BLaER1 (cell line): ENCODE data around the gene GRPEL1.
A peak's percentile ranks its signal among the peaks of the same experiment; 100 is the strongest.

Source experiments
- H3K27ac ChIP-seq: shearing (Covaris generic); formaldehyde crosslinking; 2 replicates; pipeline ENCODE4 v1.8.1; 2022
- H3K27me3 ChIP-seq: shearing (Covaris generic); formaldehyde crosslinking; 2 replicates; pipeline ENCODE4 v1.8.1; 2022
- H3K36me3 ChIP-seq: shearing (Covaris generic); formaldehyde crosslinking; 2 replicates; pipeline ENCODE4 v1.8.1; 2022
- H3K4me1 ChIP-seq: shearing (Covaris generic); formaldehyde crosslinking; 2 replicates; pipeline ENCODE4 v1.8.1; 2022
- H3K4me2 ChIP-seq: shearing (Covaris generic); formaldehyde crosslinking; 2 replicates; pipeline ENCODE4 v1.8.1; 2022
- H3K4me3 ChIP-seq: shearing (Covaris generic); formaldehyde crosslinking; 2 replicates; pipeline ENCODE4 v1.8.1; 2022
- H3K9ac ChIP-seq: shearing (Covaris generic); formaldehyde crosslinking; 2 replicates; pipeline ENCODE4 v1.8.1; 2022
- H3K9me3 ChIP-seq: shearing (Covaris generic); formaldehyde crosslinking; 2 replicates; pipeline ENCODE4 v1.8.1; 2022
- H4K20me1 ChIP-seq: shearing (Covaris generic); formaldehyde crosslinking; 2 replicates; pipeline ENCODE4 v1.8.1; 2022
- Cebpa-rat ChIP-seq: shearing (Covaris generic); IDR thresholded peaks from 2 replicates; pipeline ENCODE4 v1.8.1; 2022

The GRPEL1 gene

DNA sequence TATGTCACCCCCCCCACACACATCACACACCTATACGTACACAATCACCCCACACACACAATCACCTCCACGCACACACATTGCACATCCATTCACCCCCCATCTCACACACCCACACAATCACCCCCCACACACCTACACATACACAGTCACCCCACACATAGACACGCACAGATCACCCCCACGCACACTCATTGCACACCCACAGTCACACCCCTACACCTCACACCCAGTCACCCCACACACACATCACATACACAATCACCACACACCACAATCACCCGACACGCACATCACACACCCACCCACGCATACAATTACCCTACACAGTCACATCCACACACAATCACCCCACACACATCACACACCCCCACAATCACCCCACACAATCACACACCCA is 40.6 kb downstream of the GRPEL1 start:
- Histone ChIP-seq H3K4me2 (no peak overlapping the region), H3K27me3 (no peaks in the 10 kb centered on the region), H3K9me3 (no peaks in the 10 kb centered on the region), H3K4me3 (no peak overlapping the region), H3K36me3 (peaks cover 95% of the 10 kb centered on the region), H3K9ac (no peak overlapping the region), H3K27ac (no peak overlapping the region), H3K4me1 (peaks cover 62% of the 10 kb centered on the region), H4K20me1 (peaks cover 95% of the 10 kb centered on the region)
- no peak for TF ChIP-seq Cebpa-rat

DNA sequence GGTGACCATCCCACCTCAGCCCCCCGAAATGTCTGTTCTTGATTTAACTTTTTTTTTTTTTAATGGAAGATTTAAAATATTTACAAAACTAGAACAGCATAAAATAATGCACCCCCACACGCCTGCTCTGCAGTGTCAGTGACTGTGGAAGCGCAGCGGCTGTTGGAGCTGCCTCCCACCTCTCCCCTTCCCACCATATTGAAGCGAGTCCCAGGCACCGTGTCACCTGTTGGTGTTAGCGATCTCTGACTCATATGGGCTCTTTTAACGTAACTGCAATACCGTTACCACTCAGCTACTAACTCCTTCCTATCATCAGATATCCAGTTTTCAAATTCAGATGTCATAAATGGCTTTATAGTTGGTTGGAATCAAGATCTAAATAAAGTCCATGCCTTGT is 41.8 kb downstream of the GRPEL1 start:
- Histone ChIP-seq H3K36me3 (peaks cover 95% of the 10 kb centered on the region), H3K27ac (no peak overlapping the region), H3K9me3 (no peaks in the 10 kb centered on the region), H3K4me2 (no peak overlapping the region), H4K20me1 (peaks cover 95% of the 10 kb centered on the region), H3K4me1 (peaks cover 50% of the 10 kb centered on the region), H3K9ac (no peak overlapping the region), H3K27me3 (no peaks in the 10 kb centered on the region), H3K4me3 (no peak overlapping the region)
- no peak for TF ChIP-seq Cebpa-rat

GRCh38 chr4:7025040-7025602 is 42.7 kb downstream of the GRPEL1 start:
- Histone ChIP-seq H4K20me1 (peaks cover 95% of the 10 kb centered on the region), H3K27ac (0 out of 2 replicates have a peak overlapping the region, but pooled peaks have one; percentile 3), H3K27me3 (no peaks in the 10 kb centered on the region), H3K4me1 (peaks cover 40% of the 10 kb centered on the region), H3K4me3 (no peak overlapping the region), H3K9ac (no peak overlapping the region; the same call in 1 of the 2 replicates), H3K4me2 (no peak overlapping the region), H3K9me3 (no peaks in the 10 kb centered on the region), H3K36me3 (peaks cover 95% of the 10 kb centered on the region)
- no peak for TF ChIP-seq Cebpa-rat

GRCh38 chr4:7024336-7024890 is 43.5 kb downstream of the GRPEL1 start:
- H3K27me3 ChIP-seq: no peaks in the 10 kb centered on the region
- H3K4me1 ChIP-seq: peaks cover 33% of the 10 kb centered on the region
- H3K9ac ChIP-seq: no peak overlapping the region; the same call in 1 of the 2 replicates
- H3K27ac ChIP-seq: no peak overlapping the region
- no peak for TF ChIP-seq Cebpa-rat
- no peak overlapping the region for H3K4me2 ChIP-seq
- H4K20me1 ChIP-seq: peaks cover 95% of the 10 kb centered on the region
- no peaks in the 10 kb centered on the region for H3K9me3 ChIP-seq
- H3K4me3 ChIP-seq: no peak overlapping the region
- peaks cover 95% of the 10 kb centered on the region for H3K36me3 ChIP-seq

DNA sequence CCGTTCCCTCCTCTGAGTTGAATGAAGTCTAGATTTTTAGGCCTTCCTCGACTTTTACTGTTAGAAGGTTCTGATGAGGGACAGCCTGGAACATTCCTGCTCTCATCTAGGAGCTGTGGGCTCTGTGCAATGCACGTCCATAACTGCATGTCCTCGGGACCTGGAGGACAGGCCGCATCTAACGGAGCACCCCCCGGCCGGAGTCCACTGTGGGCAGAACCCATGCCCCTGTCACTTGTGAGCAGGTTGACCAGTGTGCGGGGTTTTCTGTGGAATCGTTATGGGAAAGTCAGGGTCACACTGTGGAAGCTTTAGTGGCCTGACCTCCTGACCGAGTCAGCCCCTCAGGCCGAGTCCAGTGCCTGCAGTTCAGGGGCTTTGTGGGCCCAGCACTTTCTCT is 44.0 kb downstream of the GRPEL1 start:
- Histone ChIP-seq H3K9me3 (no peaks in the 10 kb centered on the region), H3K4me2 (no peak overlapping the region), H3K4me3 (no peak overlapping the region), H3K9ac (no peak overlapping the region), H3K27me3 (no peaks in the 10 kb centered on the region), H3K36me3 (peaks cover 95% of the 10 kb centered on the region), H4K20me1 (peaks cover 95% of the 10 kb centered on the region), H3K27ac (no peak overlapping the region), H3K4me1 (peaks cover 28% of the 10 kb centered on the region)
- TF ChIP-seq Cebpa-rat: no peak

- peaks cover 24% of the 10 kb centered on the region for H3K4me1 ChIP-seq
- H3K9ac ChIP-seq: no peak overlapping the region
- no peak overlapping the region for H3K4me2 ChIP-seq
- H4K20me1 ChIP-seq: peaks cover 95% of the 10 kb centered on the region
- TF ChIP-seq Cebpa-rat: no peak
- H3K9me3 ChIP-seq: no peaks in the 10 kb centered on the region
- no peaks in the 10 kb centered on the region for H3K27me3 ChIP-seq
- H3K4me3 ChIP-seq: no peak overlapping the region
- no peak overlapping the region for H3K27ac ChIP-seq
- peaks cover 97% of the 10 kb centered on the region for H3K36me3 ChIP-seq
Measured at GRCh38 chr4:7023486-7023885, 44.4 kb downstream of the GRPEL1 start.

- Histone ChIP-seq H3K4me2 (no peak overlapping the region), H3K4me3 (no peak overlapping the region), H3K9me3 (no peaks in the 10 kb centered on the region), H3K36me3 (peaks cover 100% of the 10 kb centered on the region), H3K4me1 (peaks cover 20% of the 10 kb centered on the region), H3K27ac (peak overlapping the region; percentile 44; the same call in 1 of the 2 replicates), H3K27me3 (no peaks in the 10 kb centered on the region), H4K20me1 (peaks cover 100% of the 10 kb centered on the region), H3K9ac (no peak overlapping the region)
- TF ChIP-seq Cebpa-rat: no peak
Measured at GRCh38 chr4:7021930-7022664, 45.8 kb downstream of the GRPEL1 start.

DNA sequence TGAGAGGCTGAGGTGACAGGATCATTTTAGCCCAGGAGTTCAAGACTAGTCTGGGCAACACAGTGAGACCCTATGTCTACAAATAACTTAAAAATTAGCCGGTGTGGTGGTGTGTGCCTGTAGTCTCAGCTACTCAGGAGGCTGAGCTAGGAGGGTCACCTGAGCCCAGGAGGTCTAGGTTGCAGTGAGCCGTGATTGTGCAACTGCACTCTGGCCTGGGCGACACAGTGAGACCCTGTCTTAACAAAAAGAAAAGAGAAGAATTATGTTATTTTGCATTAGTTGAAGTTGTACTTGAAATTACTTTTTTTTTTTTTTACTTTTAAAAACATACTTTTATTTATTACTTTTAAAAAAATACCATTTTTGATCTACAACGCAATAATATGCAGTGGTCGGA is 46.5 kb downstream of the GRPEL1 start:
- Histone ChIP-seq H3K4me1 (peaks cover 28% of the 10 kb centered on the region), H3K36me3 (peaks cover 100% of the 10 kb centered on the region), H3K4me3 (no peak overlapping the region), H3K9ac (no peak overlapping the region), H3K27ac (no peak overlapping the region), H3K9me3 (no peaks in the 10 kb centered on the region), H4K20me1 (peaks cover 99% of the 10 kb centered on the region), H3K4me2 (no peak overlapping the region), H3K27me3 (no peaks in the 10 kb centered on the region)
- TF ChIP-seq Cebpa-rat: no peak

DNA sequence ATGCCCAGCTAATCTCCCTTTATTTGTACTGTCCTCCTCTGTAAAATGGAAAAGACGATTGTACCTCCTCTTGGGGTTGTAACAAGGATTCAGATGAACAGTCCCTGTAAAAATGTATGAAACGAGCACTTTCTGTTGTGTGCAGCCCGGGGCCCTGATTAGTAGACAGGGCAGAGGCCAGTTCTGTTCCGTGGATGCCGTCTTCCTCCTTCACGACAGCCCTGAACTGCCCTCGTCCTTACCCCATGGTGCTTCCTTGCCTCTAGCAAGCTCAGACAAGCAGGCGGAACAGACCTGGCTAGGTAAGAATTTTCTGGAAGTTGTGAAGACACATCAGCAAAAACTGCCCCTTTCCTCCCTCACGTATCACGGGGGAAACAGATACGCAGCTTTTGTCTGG is 47.0 kb downstream of the GRPEL1 start:
- TF ChIP-seq Cebpa-rat: no peak
- Histone ChIP-seq H3K9me3 (no peaks in the 10 kb centered on the region), H3K9ac (no peak overlapping the region), H4K20me1 (peaks cover 99% of the 10 kb centered on the region), H3K4me2 (no peak overlapping the region), H3K4me3 (no peak overlapping the region), H3K27me3 (no peaks in the 10 kb centered on the region), H3K4me1 (peaks cover 32% of the 10 kb centered on the region), H3K27ac (no peak overlapping the region), H3K36me3 (peaks cover 100% of the 10 kb centered on the region)

GRCh38 chr4:7020290-7020689 is 47.6 kb downstream of the GRPEL1 start:
- no peak overlapping the region for H3K4me3 ChIP-seq
- no peak overlapping the region for H3K9ac ChIP-seq
- no peaks in the 10 kb centered on the region for H3K9me3 ChIP-seq
- H3K27ac ChIP-seq: no peak overlapping the region
- H4K20me1 ChIP-seq: peaks cover 99% of the 10 kb centered on the region
- no peaks in the 10 kb centered on the region for H3K27me3 ChIP-seq
- peaks cover 27% of the 10 kb centered on the region for H3K4me1 ChIP-seq
- no peak for TF ChIP-seq Cebpa-rat
- no peak overlapping the region for H3K4me2 ChIP-seq
- peaks cover 100% of the 10 kb centered on the region for H3K36me3 ChIP-seq
